HG02840 (cell line): ENCODE data around the gene GFY.
"Not testable (repeated sequence)": the region's sequence is repeated elsewhere in the genome, so short reads cannot be mapped to it uniquely, and the experiment has no call there.

ENCODE experiments used
- ATAC-seq: cut with Tn5 transposase; IDR thresholded peaks from one replicate; pipeline ENCODE4 v1.9.1; 2021; ENCODE audit warnings: mild to moderate bottlenecking, moderate library complexity, moderate number of reproducible peaks; ENCODE audit not compliant: unreplicated experiment, low FRiP score

GFY gene

DNA sequence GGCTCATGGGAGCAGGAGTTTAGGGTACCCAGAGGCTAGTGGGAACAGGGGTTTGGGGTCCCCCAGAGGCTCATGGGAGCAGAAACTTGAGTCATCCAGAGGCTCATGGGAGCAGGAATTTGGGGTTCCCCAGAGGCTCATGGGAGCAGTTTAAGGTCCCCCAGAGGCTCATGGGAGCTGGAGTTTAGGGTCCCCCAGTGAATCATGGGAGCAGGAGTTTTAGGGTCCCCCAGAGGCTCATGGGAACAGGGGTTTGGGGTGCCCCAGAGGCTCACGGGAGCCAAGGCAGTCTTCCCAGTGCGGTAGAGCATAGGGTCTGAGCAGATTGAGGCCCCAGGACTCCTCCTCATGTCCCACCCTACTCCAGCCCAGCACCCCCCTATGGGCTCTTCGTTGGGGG is 40.2 kb downstream of the GFY start:
- ATAC-seq: no peak

DNA sequence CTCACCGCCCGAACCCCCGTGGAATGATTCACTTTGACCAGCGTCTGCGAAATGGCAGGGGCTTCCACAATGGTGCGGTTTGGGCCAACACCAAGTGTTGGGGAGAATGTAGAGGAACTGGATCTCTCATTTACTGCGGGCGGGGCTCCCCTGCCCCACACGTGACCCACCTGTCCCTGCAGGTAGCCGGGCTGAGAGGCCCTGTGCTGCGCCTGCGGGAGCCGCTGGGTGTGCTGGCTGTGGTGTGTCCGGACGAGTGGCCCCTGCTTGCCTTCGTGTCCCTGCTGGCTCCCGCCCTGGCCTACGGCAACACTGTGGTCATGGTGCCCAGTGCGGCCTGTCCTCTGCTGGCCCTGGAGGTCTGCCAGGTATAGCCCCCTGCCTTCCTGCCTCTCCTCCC is 43.0 kb downstream of the GFY start:
- no peak for ATAC-seq

DNA sequence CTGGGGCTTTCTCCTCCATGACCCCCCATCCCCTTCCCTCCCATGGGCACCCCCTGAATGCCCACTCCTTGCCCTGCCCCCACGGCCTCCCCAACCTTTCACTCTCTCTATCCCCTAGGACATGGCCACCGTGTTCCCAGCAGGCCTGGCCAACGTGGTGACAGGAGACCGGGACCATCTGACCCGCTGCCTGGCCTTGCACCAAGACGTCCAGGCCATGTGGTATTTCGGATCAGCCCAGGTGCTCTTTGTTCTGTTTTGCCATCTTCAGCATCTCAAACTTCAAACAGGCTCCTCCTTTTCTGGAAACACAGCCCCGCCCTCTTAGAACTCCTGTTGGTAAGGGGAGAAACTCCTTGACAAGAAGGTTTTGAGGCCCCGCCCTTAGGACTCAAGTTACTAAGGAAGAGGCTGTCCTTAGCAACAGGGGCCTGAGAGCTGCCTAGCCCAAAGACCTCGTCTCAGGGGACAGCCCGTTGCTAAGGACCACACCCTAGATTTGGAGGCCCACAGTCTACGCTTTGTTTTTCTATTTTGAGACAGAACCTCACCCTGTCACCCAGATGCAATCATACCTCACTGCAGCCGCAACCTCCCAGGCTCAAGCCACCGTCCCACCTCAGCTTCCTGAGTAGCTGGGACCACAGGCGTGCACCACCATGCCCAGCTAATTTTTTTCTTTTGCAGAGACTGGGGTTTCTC is 43.7 kb downstream of the GFY start:
- ATAC-seq: peak; percentile 64

DNA sequence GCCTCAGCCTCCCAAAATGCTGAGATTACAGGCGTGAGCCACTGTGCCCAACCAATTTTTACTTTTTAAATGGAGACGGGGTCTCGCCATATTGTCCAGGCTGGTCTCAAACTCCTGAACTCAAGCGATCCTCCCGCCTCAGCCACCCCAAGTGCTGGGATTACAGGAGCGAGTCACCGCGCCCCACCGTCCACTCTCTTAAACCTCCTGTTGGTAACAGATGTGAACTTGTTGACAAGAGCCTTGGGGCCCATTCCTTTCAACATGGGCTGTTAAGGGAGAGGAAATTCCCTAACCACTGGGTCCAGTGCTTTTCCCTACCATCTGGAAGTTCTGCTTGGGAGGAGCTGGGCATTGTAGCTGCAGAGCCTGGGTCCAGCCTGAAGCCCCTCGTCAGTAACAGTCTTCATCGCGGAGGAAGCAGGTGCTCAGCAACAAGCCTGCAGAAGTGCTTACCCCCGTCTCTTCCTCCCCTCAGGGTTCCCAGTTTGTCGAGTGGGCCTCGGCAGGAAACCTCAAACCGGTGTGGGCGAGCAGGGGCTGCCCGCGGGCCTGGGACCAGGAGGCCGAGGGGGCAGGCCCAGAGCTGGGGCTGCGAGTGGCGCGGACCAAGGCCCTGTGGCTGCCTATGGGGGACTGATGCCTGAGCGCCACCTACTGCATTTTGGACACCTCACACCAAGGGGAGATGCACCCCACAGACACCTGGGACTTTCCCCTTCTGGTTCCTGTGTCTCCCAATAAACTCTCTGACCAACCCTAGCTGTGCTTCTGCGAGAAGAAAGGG is 44.8 kb downstream of the GFY start:
- ATAC-seq: peak; percentile 45

DNA sequence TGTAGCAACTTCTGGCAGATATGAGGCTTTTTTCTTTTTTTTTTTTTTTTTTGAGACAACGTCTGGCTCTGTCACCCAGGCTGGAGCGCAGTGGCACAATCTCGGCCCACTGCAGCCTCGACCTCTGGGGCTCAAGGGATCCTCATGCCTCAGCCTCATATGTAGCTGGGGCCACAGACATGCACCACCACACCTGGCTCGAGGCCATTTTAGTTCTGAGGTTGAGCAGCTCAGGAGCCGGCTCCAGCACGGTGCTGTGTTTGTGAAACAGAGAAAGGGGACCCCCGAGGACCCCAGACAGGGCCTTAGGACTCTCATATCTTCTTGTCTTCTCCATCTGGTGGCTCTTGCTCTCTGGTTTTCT is 45.4 kb downstream of the GFY start:
- ATAC-seq: no peak

DNA sequence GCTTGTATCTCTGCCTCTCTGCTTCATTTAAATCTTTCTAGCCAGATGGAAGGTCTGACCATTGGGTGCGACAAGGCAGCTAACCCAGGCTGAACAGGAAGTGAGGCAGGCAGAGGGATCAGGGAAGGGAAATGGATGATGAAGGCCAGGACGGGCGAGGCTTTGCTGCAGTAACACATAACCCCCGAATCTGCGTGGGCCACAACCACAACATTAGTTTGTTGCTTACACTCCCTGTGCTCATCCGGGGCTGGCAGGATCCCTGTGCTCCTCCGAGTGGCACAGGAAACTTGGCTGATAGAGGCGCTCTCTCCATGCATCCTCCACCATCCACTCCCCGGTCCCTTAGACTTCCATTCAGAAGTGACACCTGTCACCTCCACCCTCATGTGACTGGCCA is 47.7 kb downstream of the GFY start:
- ATAC-seq: no peak

DNA sequence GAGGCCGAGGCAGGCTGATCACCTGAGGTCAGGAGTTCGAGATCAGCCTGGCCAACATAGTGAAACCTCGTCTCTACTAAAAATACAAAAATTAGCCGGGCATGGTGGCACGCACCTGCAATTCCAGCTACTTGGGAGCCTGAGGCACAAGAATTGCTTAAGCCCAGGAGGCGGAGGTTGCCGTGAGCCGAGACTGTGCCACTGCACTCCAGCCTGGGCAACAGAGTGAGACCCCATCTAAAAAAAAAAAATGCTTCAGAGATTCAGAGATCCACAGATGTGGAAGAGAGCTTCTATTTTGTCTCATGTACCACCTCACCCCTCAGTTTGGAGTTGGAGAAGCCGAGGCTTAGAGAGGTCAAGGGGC is 48.3 kb downstream of the GFY start:
- not testable (repeated sequence) for ATAC-seq

DNA sequence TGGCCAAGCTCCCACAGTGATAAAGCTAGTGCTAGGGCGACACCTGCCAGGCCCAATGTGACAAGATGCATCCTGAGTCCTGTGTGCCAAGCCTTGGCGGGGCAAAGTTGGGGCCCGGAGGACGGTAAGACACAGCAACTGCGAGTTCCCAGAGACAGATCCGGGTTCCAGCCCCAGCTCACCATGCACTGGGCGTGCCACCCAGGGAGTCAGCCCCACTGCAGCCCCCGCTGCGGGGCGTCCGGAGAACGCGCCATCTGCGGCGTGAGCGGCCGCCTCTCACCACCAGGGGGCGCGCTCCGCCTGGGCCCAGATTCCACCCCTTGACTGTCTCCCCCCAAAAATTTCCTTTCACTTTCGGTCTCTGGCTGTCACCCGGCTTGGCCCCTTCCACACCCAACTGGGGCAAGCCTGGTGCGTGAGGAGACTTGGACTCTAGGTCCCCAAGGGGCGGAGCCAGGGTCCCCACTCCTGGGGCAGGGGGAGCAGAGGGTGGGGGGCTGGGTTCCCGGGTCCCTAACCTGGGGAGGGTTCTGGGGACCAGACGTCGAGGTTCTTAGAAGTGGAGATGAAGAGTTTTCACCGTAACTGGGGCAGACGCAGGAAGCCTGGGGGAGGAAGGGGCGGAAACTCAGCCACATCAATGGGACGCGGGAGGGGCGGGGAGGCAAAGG is 48.8 kb downstream of the GFY start, which contains the start of gene FLT3LG:
Gene FLT3LG (plus strand): TSS at position 348 of the 674 bp plus-strand sequence. CDS start 425 bp downstream, outside the sequence.
- ATAC-seq: peak; percentile 48

DNA sequence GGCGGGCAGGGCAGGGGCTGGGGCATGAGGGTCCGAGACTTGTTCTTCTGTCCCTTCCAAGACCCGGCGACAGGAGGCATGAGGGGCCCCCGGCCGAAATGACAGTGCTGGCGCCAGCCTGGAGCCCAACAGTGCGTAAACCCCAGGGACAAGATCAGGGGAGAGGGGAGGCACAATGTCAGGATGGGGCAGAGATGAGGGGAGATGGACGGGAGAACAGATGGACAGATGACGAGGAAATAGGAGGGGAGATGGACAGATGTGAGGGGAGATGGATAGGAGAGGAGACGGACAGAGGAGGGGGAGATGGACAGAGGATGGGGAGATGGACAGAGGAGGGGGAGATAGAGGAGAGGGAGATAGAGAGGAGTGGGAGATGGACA is 49.3 kb downstream of the GFY start:
- no peak for ATAC-seq

DNA sequence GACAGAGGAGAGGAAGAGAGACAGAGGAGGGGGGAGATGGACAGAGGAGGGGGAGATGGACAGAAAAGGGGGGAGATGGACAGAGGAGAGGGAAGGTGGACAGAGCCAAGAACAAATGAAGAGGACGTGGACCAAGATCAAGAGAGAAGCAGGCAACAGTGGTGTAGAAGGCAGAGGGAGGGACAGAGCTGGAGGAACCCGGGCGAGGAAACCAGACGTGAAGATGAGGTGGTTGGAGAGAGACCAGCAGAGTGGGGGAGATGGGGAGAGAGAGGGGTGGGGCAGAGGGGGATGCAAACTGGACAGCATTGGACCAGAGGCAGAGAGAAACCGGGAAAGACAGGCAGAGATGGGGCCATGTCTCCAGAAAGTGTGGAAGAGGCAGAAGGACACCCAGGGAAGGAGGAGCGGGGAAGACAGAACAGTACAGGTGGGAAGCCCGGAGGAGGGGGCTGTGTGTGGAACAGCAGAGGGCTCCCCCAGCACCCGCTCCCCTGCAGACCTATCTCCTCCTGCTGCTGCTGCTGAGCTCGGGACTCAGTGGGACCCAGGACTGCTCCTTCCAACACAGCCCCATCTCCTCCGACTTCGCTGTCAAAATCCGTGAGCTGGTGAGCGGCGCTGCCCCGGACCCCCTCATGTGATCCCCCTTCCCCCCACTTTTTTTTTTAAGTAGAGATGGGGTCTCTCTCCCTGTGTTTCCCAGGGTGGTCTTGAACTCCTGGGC is 50.2 kb downstream of the GFY start:
- no peak for ATAC-seq

DNA sequence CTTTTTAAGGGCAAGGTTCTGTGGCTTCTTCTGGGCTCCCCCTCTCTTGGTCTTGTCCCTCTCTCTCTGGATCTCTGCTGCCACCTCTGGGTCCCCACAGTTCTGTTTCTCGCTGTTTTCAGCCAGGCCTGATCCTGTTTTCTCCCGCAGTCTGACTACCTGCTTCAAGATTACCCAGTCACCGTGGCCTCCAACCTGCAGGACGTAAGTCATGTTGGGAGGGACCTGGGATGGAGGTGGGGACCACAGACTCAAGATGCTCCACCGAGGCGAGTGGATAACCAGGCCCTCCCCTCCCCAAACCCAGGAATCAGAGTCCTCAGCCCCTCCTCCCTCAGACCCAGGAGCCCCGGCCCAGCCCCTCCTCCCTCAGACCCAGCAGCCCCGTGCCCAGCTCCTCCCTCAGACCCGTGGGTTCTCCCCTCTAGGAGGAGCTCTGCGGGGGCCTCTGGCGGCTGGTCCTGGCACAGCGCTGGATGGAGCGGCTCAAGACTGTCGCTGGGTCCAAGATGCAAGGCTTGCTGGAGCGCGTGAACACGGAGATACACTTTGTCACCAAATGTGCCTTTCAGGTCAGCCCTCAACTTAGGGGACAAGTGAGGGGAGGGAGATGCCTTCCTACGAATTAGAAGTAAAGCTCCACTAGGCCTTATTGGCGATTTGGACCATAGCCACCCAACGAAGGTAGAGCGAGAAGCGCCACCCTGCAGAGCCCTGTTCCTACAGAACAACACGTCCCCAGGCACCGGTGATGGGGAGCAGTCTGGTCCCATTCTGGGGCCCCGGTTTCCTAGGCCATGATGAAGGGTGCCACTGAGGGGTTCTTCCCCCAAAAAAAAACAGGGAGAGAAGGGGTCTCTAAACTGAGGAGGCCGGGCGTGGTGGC is 51.0 kb downstream of the GFY start:
- ATAC-seq: no peak
